LNCaP clone FGC (cell line): ENCODE measurements around the gene BOD1.

ENCODE experiments used
- DNase-seq: peaks from one replicate; pipeline ENCODE4 v3.0.0-alpha.2; 2011; ENCODE audit warnings: low read depth
- H3K4me3 ChIP-seq: 2 replicates; pipeline ENCODE4 v1.5.1; 2011; ENCODE audit warnings: mild to moderate bottlenecking, low read depth, low read length, control low read depth
- TF ChIP-seq, protein P1 (sequence below): IDR thresholded peaks from 2 replicates; pipeline ENCODE4 v1.5.1; 2012; ENCODE audit warnings: mild to moderate bottlenecking; ENCODE audit not compliant: control insufficient read depth, insufficient read depth; ENCODE audit errors: extremely low read depth

BOD1 gene

DNA sequence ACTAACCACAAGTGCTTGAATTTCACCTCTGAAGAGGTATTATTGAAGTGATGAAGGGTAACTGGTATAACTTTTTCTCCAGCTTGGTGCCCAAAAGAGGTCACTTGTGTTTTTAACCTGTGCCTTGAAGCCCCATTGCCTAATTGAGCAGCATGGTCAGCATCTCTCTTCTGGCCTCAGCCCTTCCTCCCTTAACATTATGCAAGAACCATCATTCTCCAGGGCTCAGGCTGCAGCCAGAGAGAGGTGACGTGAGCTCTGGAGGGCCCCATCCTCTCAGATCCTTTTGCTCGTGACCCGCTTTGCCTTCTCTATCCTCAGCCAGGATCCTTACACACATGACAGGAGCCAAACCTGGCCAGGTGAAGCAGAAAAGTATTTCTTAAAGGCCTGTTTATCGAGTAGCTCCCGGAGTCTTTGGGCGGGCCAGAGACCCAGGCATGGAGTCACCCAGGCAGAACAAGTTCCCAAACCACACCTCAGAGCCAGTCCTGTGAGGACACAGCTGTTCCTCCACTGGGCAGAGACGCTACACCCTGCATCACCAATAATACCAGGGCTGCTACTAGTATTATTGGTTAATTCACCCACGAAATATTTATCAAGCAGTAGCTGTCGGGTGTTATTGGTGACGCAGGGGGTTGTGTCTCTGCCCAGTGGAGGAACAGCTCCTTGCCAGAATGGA lies 29.6 kb upstream of the BOD1 start:
- H3K4me3 ChIP-seq = no peak overlapping the region
- TF ChIP-seq, protein P1, sequence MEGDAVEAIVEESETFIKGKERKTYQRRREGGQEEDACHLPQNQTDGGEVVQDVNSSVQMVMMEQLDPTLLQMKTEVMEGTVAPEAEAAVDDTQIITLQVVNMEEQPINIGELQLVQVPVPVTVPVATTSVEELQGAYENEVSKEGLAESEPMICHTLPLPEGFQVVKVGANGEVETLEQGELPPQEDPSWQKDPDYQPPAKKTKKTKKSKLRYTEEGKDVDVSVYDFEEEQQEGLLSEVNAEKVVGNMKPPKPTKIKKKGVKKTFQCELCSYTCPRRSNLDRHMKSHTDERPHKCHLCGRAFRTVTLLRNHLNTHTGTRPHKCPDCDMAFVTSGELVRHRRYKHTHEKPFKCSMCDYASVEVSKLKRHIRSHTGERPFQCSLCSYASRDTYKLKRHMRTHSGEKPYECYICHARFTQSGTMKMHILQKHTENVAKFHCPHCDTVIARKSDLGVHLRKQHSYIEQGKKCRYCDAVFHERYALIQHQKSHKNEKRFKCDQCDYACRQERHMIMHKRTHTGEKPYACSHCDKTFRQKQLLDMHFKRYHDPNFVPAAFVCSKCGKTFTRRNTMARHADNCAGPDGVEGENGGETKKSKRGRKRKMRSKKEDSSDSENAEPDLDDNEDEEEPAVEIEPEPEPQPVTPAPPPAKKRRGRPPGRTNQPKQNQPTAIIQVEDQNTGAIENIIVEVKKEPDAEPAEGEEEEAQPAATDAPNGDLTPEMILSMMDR = no peak
- DNase-seq = no peak

GRCh38 chr5:173645437-173645807 lies 29.0 kb upstream of the BOD1 start:
- DNase-seq = no peak
- H3K4me3 ChIP-seq = no peak overlapping the region
- TF ChIP-seq, protein P1 = no peak

DNA sequence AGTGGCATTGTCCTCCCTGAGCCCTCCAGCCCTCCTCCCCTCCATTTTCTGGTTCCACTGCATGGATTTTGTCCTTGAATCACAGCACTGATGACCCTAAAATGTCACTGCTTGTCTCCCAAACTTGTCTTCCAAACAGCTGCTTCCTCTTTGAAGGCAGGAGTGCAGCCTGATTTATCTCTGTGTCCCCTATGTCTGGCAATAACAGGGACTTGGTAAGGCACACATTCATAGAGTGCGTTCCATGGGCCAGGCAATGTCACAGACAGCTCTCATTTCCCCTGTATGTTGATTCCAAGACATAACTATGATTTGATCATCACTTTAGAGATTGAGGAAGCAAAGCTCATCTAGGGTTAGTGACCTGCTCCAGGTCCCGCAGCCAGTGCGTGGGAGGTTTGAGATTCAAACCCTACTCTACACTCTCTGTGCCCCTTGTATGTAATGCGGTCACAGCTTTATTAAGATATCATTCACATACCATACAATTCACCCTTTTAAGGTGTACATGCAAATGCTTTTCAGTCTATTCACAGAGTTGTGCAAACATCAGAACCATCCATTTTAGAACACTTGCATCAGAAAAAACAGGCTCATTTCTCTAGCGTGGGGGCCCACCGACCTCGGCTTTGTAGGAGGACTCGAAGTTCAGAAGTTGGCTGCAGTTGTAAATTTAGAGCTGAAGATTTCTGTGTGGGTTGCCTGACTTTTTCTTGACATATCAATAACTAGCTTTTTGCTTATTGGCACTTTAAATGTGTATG lies 28.4 kb upstream of the BOD1 start:
- TF ChIP-seq, protein P1 = no peak
- no peak for DNase-seq
- H3K4me3 ChIP-seq = no peak overlapping the region

DNA sequence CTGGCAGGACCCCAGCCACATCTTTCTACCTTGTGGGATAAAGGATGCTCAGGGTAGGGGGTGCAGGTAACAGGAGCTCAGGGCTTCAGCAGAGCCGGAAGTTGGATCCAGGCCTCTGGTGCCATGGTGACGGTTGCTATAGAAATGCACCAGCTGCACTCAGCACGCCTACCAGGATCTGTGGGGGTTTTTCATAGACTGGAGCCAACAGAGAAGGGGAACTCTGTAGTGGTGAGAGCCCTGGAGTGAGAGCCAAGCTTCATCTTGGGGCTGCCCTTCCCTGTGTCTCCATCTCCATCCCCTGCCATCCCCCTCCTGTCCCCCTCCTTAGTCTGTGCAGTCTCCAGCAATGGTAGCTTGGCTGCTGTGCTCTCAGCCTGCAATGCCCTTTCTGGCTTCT lies 27.5 kb upstream of the BOD1 start:
- DNase-seq = no peak
- TF ChIP-seq, protein P1 = no peak
- H3K4me3 ChIP-seq = no peak overlapping the region

- no peak for DNase-seq
These were observed 26.5 kb upstream of the BOD1 start for GRCh38 chr5:173642895-173643481.

DNA sequence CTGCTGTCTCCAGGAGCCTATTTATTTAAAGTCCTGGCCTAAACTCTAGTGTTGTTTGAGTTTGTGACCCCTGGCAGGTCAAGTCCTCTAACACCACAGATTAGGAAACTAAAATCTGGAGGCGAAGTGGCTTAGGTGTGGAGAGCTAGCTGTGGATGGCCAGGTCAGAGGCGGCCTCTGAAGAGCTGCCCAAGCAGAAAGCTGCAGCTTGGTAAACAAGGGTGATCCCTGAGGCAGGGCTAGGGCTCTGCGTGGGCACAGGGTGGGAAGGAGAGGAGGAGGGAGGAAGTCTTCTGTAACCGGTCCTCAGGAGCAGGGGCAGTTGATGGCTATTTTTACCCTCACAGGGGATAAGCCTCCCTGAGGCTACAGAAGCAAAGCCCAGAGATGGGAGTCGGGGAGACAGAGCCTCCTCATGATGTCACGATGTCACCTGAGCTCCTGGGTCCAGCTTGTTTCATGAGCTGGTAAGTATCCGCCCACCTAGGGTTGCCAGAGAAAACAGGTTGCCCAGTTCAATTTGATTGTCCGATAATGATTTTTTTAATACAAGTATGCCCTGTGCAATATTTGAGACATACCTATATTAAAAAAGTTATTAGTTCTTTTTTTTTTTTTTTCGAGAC lies 25.9 kb upstream of the BOD1 start:
- DNase-seq = no peak
- TF ChIP-seq, protein P1 = no peak
- H3K4me3 ChIP-seq = no peak overlapping the region

More at GRCh38 chr5:173642895-173643481, 26.5 kb upstream of the BOD1 start:
- H3K4me3 ChIP-seq = no peak overlapping the region
- TF ChIP-seq, protein P1 = no peak
